Neuronal stem cell (in vitro differentiated cells): Measurements from ENCODE around the gene RYR2.

Experiments used
- DNase-seq: peaks from one replicate; pipeline ENCODE4 v3.0.0-alpha.2; 2013; ENCODE audit warnings: low spot score
- H2AFZ ChIP-seq: one replicate; pipeline ENCODE4 v1.6.1; 2013; ENCODE audit warnings: mild to moderate bottlenecking, low read length, inconsistent platforms
- H2AK5ac ChIP-seq: 2 replicates; pipeline ENCODE4 v1.6.1; 2013; ENCODE audit warnings: low read depth, mild to moderate bottlenecking, inconsistent platforms, low read length, moderate library complexity, mixed read lengths
- H2BK120ac ChIP-seq: 2 replicates; pipeline ENCODE4 v1.6.1; 2013; ENCODE audit warnings: low read depth, mild to moderate bottlenecking, inconsistent platforms, low read length, moderate library complexity, mixed read lengths
- H2BK12ac ChIP-seq: one replicate; pipeline ENCODE4 v1.6.1; 2013; ENCODE audit warnings: low read length, inconsistent platforms
- H2BK15ac ChIP-seq: 2 replicates; pipeline ENCODE4 v1.6.1; 2013; ENCODE audit warnings: mild to moderate bottlenecking, low read length, inconsistent platforms, mixed read lengths
- H2BK5ac ChIP-seq: one replicate; pipeline ENCODE4 v1.6.1; 2013; ENCODE audit warnings: inconsistent platforms, mild to moderate bottlenecking, low read length, moderate library complexity
- H3K14ac ChIP-seq: one replicate; pipeline ENCODE4 v1.6.1; 2013; ENCODE audit warnings: low read length, inconsistent platforms
- H3K18ac ChIP-seq: 2 replicates; pipeline ENCODE4 v1.6.1; 2013; ENCODE audit warnings: low read length, inconsistent platforms
- H3K23ac ChIP-seq: 2 replicates; pipeline ENCODE4 v1.6.1; 2013; ENCODE audit warnings: low read depth, mild to moderate bottlenecking, mixed read lengths, low read length, inconsistent platforms; ENCODE audit not compliant: poor library complexity
- H3K27ac ChIP-seq: replicated peaks from 3 replicates; pipeline ENCODE4 v1.5.1; 2013; ENCODE audit warnings: low read length, inconsistent platforms
- H3K27me3 ChIP-seq, 3 experiments: 2 replicates each; pipeline ENCODE4 v1.6.1; 2013; ENCODE audit warnings: low read length in 3 of 3, mild to moderate bottlenecking in 2 of 3, inconsistent platforms in 1 of 3, low read depth in 1 of 3, mixed read lengths in 1 of 3, moderate library complexity in 1 of 3; ENCODE audit not compliant: control insufficient read depth in 3 of 3, insufficient read depth in 3 of 3
- H3K36me3 ChIP-seq, 2 donors: replicated peaks in 1 of 2; 2 replicates each; pipeline ENCODE4 v1.6.1; 2013; ENCODE audit warnings: low read length in 2 of 2; ENCODE audit not compliant: control insufficient read depth in 2 of 2, insufficient read depth in 2 of 2
- H3K4ac ChIP-seq: 2 replicates; pipeline ENCODE4 v1.6.1; 2013; ENCODE audit warnings: inconsistent platforms, mild to moderate bottlenecking, low read length, moderate library complexity
- H3K4me1 ChIP-seq, 2 donors: 1 replicate in 1 of 2; 2 replicates in 1 of 2; pipeline ENCODE4 v1.6.1; 2013; ENCODE audit warnings: low read length in 2 of 2, low read depth in 1 of 2; ENCODE audit not compliant: control insufficient read depth in 2 of 2, insufficient read depth in 1 of 2
- H3K4me2 ChIP-seq: one replicate; pipeline ENCODE4 v1.6.1; 2013; ENCODE audit warnings: mild to moderate bottlenecking, low read length, inconsistent platforms; ENCODE audit not compliant: insufficient read depth, poor library complexity, severe bottlenecking
- H3K4me3 ChIP-seq, 2 donors: 2 replicates each; pipeline ENCODE4 v1.5.1; 2013; ENCODE audit warnings: low read length in 2 of 2, mild to moderate bottlenecking in 2 of 2, inconsistent platforms in 1 of 2, moderate library complexity in 1 of 2
- H3K79me1 ChIP-seq: one replicate; pipeline ENCODE4 v1.6.1; 2013; ENCODE audit warnings: low read depth, mild to moderate bottlenecking, inconsistent platforms, low read length, moderate library complexity
- H3K9ac ChIP-seq: one replicate; pipeline ENCODE4 v1.6.1; 2013; ENCODE audit warnings: mild to moderate bottlenecking, low read depth, low read length, inconsistent platforms; ENCODE audit not compliant: poor library complexity
- H3K9me3 ChIP-seq, 2 donors: replicated peaks in 1 of 2; 2 replicates each; pipeline versions ENCODE3 to v1.6.1; 2013; ENCODE audit warnings: low read length in 2 of 2, mild to moderate bottlenecking in 2 of 2, inconsistent platforms in 1 of 2, low read depth in 1 of 2, mixed read lengths in 1 of 2, moderate library complexity in 1 of 2; ENCODE audit not compliant: control insufficient read depth in 2 of 2, insufficient read depth in 1 of 2
- H4K8ac ChIP-seq: one replicate; pipeline ENCODE4 v1.6.1; 2013; ENCODE audit warnings: low read depth, mild to moderate bottlenecking, inconsistent platforms, low read length, moderate library complexity
- H4K91ac ChIP-seq: one replicate; pipeline ENCODE4 v1.6.1; 2013; ENCODE audit warnings: low read length, low read depth, mild to moderate bottlenecking, inconsistent platforms; ENCODE audit not compliant: poor library complexity
- WGBS, 2 donors: extraction: QIAGEN DNeasy Blood & Tissue Kit; methylation state at CpG; one replicate each; pipeline ENCODE4 v1.1.7; 2013; ENCODE audit warnings: missing lambda C conversion rate in 2 of 2, mixed read lengths in 1 of 2; ENCODE audit not compliant: insufficient read length in 2 of 2, insufficient replicate concordance in 1 of 2; ENCODE audit errors: extremely low coverage in 2 of 2; 5-methylcytosine and 5-hydroxymethylcytosine counted together

RYR2 gene

DNA sequence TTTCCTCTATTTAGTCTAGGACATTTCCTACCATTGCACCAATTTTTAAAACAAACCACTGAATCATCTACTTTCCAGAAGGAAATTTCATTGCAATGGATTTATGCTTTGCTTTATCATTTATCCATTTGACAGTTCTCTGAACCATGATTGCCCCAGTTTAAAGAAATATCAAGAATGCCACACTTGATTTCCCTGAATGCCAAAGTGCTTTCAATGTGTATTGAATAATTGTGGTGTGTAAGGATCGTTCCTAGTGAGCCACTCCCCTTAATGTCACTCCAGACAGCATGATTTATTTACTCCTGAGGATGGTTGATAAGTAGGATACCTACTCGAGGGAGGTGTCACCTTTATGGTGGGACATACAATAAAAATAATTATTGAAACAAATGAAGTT is 169.6 kb downstream of the RYR2 start:
- Histone ChIP-seq H3K36me3 (no peaks in the 10 kb centered on the region), H2BK5ac (no peak overlapping the region), H3K9me3 (no peaks in the 10 kb centered on the region), H3K79me1 (no peaks in the 10 kb centered on the region), H2BK12ac (no peak overlapping the region), H3K27me3 (no peaks in the 10 kb centered on the region), H3K18ac (no peak overlapping the region), H2AFZ (no peak overlapping the region), H3K27ac (no peak overlapping the region), H3K9ac (no peak overlapping the region), H3K4me1 (no peaks in the 10 kb centered on the region), H3K23ac (no peak overlapping the region), H4K91ac (no peak overlapping the region), H3K14ac (no peak overlapping the region), H3K4ac (no peak overlapping the region), H2AK5ac (no peak overlapping the region), H2BK15ac (no peak overlapping the region), H4K8ac (no peak overlapping the region), H3K4me2 (no peak overlapping the region), H2BK120ac (no peak overlapping the region), H3K4me3 (no peak overlapping the region)
- WGBS, 2 donors: no CpG with 5 or more reads among the region's 2 CpGs
- no peak for DNase-seq

DNA sequence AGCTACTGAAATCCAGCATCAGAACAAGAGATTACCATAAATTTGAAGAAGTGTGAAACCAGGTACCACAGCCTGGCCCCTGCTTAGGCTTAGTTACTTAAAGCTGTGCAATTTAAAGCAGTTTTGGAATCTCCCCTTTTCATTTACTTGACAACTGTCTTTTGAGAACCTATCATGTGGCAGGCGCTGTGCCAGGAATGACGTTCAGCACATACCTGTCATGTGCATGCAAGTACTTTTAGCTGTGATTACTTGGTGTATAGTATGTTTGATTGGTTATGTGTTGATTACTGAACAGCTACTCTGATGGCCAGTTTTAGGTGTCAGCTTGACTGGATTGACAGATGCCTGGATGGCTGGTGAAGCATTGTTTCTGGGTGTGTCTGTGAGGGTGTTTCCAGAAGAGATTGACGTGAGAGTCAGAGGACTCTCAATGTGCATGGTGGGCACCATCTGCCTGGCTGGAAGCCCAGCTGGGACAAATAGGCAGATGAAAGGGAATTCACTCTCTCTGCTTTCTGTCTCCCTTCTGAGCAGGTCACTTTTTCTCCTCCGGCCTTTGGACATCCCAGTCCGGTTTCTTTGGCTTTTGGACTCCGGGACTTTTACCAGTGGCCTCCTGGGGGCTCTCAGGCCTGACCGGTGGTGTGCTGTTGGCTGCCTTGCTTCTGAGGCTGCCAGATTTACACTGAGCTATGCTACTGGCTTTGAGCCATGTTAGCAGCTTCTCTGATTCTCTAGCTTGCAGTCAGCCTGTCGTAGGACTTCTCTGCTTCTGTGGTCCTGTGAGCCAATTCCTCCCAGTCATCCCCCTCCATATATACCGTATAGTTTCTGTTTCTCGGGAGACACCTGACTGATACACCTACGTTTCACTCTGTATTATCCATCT is 178.0 kb downstream of the RYR2 start:
- Histone ChIP-seq H2BK15ac (no peak overlapping the region), H4K8ac (no peak overlapping the region), H4K91ac (no peak overlapping the region), H3K27me3 (no peaks in the 10 kb centered on the region), H3K18ac (no peak overlapping the region), H3K4me2 (no peak overlapping the region), H3K79me1 (no peaks in the 10 kb centered on the region), H2AK5ac (no peak overlapping the region), H3K14ac (no peak overlapping the region), H3K9ac (no peak overlapping the region), H3K23ac (no peak overlapping the region), H2AFZ (no peak overlapping the region), H3K4me3 (no peak overlapping the region), H3K4ac (no peak overlapping the region), H3K9me3 (no peaks in the 10 kb centered on the region), H2BK12ac (no peak overlapping the region), H3K4me1 (no peaks in the 10 kb centered on the region), H3K36me3 (no peaks in the 10 kb centered on the region), H3K27ac (no peak overlapping the region), H2BK5ac (no peak overlapping the region), H2BK120ac (no peak overlapping the region)
- no CpG with 5 or more reads among the region's 11 CpGs for WGBS, 2 donors
- DNase-seq: no peak

DNA sequence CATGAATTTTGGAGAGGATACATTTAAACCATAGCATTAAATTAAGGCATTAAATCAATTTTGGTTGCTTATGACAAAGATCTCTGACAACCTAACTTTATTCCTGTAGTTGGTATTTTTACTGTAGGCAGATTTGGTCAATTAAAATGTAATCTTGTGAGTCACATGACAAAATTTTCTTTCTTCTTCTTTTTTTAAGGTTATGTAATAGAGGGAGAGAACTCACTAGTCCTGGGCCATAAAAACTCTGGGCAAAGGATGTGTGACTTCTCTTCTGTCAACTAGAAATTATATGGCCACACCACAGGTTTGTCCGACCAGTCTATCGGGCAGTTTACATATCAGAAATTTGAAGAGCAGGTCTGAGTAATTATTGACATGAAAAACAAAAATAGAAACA is 181.4 kb downstream of the RYR2 start:
- Histone ChIP-seq H3K79me1 (no peaks in the 10 kb centered on the region), H2BK5ac (no peak overlapping the region), H3K9ac (no peak overlapping the region), H3K4me1 (no peaks in the 10 kb centered on the region), H2AK5ac (no peak overlapping the region), H4K91ac (no peak overlapping the region), H3K4me2 (no peak overlapping the region), H3K23ac (no peak overlapping the region), H3K18ac (no peak overlapping the region), H4K8ac (no peak overlapping the region), H3K4ac (no peak overlapping the region), H2BK12ac (no peak overlapping the region), H3K36me3 (no peaks in the 10 kb centered on the region), H3K14ac (no peak overlapping the region), H3K27me3 (no peaks in the 10 kb centered on the region), H2BK120ac (no peak overlapping the region), H2AFZ (no peak overlapping the region), H2BK15ac (no peak overlapping the region), H3K27ac (no peak overlapping the region), H3K4me3 (no peak overlapping the region), H3K9me3 (no peaks in the 10 kb centered on the region)
- DNase-seq: no peak
- WGBS, 2 donors: no CpG with 5 or more reads among the region's 2 CpGs

DNA sequence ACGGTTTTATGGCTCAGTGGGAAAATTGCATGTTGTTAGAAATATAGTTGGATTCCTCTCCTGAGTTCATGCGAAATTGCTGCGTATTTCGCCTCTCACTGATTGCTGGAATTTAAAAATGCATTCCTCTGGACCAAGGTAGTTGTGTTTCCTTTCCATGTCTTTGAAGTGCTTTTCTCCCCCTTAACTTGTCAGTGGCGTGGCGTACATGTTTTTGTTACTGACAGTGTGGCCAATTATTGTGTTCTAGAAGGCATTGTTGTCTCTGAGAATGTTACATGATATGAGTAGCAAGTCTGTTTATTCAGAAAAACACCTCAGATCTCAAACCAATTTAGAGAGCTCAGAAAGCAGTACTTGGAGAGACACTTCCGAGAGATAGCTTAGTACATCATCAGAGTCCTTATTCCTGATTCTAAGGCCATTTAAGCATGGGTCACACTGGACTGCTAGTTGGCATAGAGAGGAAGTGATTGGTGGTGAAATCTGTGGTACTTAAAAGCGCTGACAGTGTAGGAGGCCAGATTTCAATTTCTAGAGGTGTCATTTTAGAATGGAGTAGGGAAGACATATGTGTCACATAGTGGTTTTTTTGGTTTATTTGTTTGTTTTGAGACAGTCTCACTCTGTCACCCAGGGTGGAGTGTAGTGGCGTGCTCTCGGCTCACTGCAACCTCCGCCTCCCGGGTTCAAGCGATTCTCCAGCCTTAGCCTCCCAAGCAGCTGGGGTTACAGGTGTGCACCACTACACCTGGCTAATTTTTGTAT is 184.4 kb downstream of the RYR2 start:
- Histone ChIP-seq H3K4me2 (no peak overlapping the region), H2BK5ac (no peak overlapping the region), H3K9ac (no peak overlapping the region), H3K79me1 (no peaks in the 10 kb centered on the region), H3K18ac (no peak overlapping the region), H3K4me1 (no peaks in the 10 kb centered on the region), H3K9me3 (no peaks in the 10 kb centered on the region), H3K4me3 (no peak overlapping the region), H2BK12ac (no peak overlapping the region), H3K27me3 (no peaks in the 10 kb centered on the region), H3K23ac (no peak overlapping the region), H3K4ac (no peak overlapping the region), H2AK5ac (no peak overlapping the region), H2AFZ (no peak overlapping the region), H3K27ac (no peak overlapping the region), H2BK15ac (no peak overlapping the region), H4K91ac (no peak overlapping the region), H3K14ac (no peak overlapping the region), H4K8ac (no peak overlapping the region), H2BK120ac (no peak overlapping the region), H3K36me3 (no peaks in the 10 kb centered on the region)
- DNase-seq: no peak
- no CpG with 5 or more reads among the region's 13 CpGs for WGBS, 2 donors
